Hematopoietic multipotent progenitor cell treated with erythropoietin and hydrocortisone succinate and interleukin-3 and kit ligand, for 15 days (in vitro differentiated cells): ENCODE data around the gene NMS.
"Not testable (repeated sequence)": the region's sequence is repeated elsewhere in the genome, so short reads cannot be mapped to it uniquely, and the experiment has no call there.

Experiments
- DNase-seq: peaks from one replicate; pipeline ENCODE4 v3.0.0-alpha.2; 2015; ENCODE audit warnings: low spot score

Gene NMS

GRCh38 chr2:100470182-100470581 lies at the start of gene NMS:
Gene NMS (plus strand): TSS chr2:100470482. CDS start chr2:100470489, 7 bp downstream.
- no peak for DNase-seq

- DNase-seq, result no peak
Measured at GRCh38 chr2:100422320-100423055, 47.8 kb upstream of the NMS start.

- no peak for DNase-seq
Measured at GRCh38 chr2:100423631-100424030, 46.7 kb upstream of the NMS start.

GRCh38 chr2:100424277-100424875 lies 45.9 kb upstream of the NMS start:
- DNase-seq, result no peak

GRCh38 chr2:100425107-100425506 lies 45.2 kb upstream of the NMS start:
- no peak for DNase-seq

GRCh38 chr2:100425573-100426383 lies 44.5 kb upstream of the NMS start:
- DNase-seq, result no peak

- no peak for DNase-seq
Measured at GRCh38 chr2:100426384-100426720, 43.9 kb upstream of the NMS start.

GRCh38 chr2:100427111-100427510 lies 43.2 kb upstream of the NMS start:
- DNase-seq, result no peak

- peak; percentile 38 for DNase-seq
Measured at GRCh38 chr2:100427627-100428258, 42.5 kb upstream of the NMS start.

GRCh38 chr2:100429726-100430125 lies 40.6 kb upstream of the NMS start:
- no peak for DNase-seq

GRCh38 chr2:100437751-100438150 lies 32.5 kb upstream of the NMS start:
- DNase-seq, result no peak

GRCh38 chr2:100446696-100447095 lies 23.6 kb upstream of the NMS start:
- no peak for DNase-seq

GRCh38 chr2:100451092-100451491 lies 19.2 kb upstream of the NMS start:
- DNase-seq, result no peak

GRCh38 chr2:100451734-100452133 lies 18.5 kb upstream of the NMS start:
- no peak for DNase-seq

GRCh38 chr2:100453853-100454252 lies 16.4 kb upstream of the NMS start:
- DNase-seq, result no peak

- not testable (repeated sequence) for DNase-seq
Measured at GRCh38 chr2:100456357-100456756, 13.9 kb upstream of the NMS start.

GRCh38 chr2:100460904-100461530 lies 9.3 kb upstream of the NMS start:
- no peak for DNase-seq

GRCh38 chr2:100470898-100471514 lies 724 bp downstream of the NMS start:
- DNase-seq, result no peak

GRCh38 chr2:100476606-100477005 lies 6.3 kb downstream of the NMS start:
- DNase-seq, result no peak

GRCh38 chr2:100482741-100483140 lies 12.5 kb downstream of the NMS start:
- DNase-seq, result no peak

GRCh38 chr2:100483895-100484294 lies 13.6 kb downstream of the NMS start:
- no peak for DNase-seq

GRCh38 chr2:100484390-100484789 lies 14.1 kb downstream of the NMS start:
- no peak for DNase-seq
